Lower leg skin (tissue), 4 donors: ENCODE data around the gene SYT8. TPM values are rescaled to one million over a fixed set of nuclear protein-coding genes. Genes with fewer than 3 reads are reported as not detected.
A peak's percentile ranks its signal among the peaks of the same experiment; 100 is the strongest.

ENCODE experiments used
- DNase-seq, 2 donors: peaks; one replicate each; pipeline ENCODE4 v3.0.0-alpha.2; 2019; ENCODE audit warnings: low spot score in 2 of 2
- H3K4me3 ChIP-seq: fragments of 200-600 bp; sonication (generic); 2 replicates; pipeline ENCODE4 v1.5.1; 2017; ENCODE audit warnings: mild to moderate bottlenecking, low read depth; ENCODE audit not compliant: poor library complexity, severe bottlenecking
- POLR2A ChIP-seq, 2 donors: fragments of 450-650 bp; IDR thresholded peaks; one replicate each; pipeline ENCODE4 v1.6.1; 2016 to 2017; ENCODE audit warnings: antibody characterized with exemption in 2 of 2, mild to moderate bottlenecking in 1 of 2, moderate library complexity in 1 of 2
- WGBS, 2 donors: methylation state at CpG; one replicate each; pipeline ENCODE4 v1.1.5; 2018; 5-methylcytosine and 5-hydroxymethylcytosine counted together
- intact Hi-C: fragments of 100-400 bp; cut with DNase I; formaldehyde crosslinking; loops from one replicate; pipeline ENCODE4 v1.15.0; 2023; ENCODE audit warnings: low total_unique reads
- total RNA-seq, 4 donors: library from RNA; depleted of rRNA; stranded (reverse); fragments of >200 nt; gene quantifications; one replicate each; pipeline ENCODE4 v1.1.0, GENCODE V29; 2016
- TF ChIP-seq, protein P1 (sequence below), 3 donors: fragments of 450-650 bp; IDR thresholded peaks; one replicate each; pipeline ENCODE4 v1.5.1; 2016; ENCODE audit warnings: antibody characterized with exemption in 3 of 3, mild to moderate bottlenecking in 3 of 3, moderate library complexity in 2 of 3

Gene SYT8, protein sequence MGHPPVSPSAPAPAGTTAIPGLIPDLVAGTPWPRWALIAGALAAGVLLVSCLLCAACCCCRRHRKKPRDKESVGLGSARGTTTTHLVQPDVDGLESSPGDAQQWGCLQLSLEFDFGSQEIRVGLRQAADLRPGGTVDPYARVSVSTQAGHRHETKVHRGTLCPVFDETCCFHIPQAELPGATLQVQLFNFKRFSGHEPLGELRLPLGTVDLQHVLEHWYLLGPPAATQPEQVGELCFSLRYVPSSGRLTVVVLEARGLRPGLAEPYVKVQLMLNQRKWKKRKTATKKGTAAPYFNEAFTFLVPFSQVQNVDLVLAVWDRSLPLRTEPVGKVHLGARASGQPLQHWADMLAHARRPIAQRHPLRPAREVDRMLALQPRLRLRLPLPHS
- total RNA-seq = 100 to 1,000 TPM in 3 of 4 donors, 10 to 100 TPM in 1; 74.1 to 177 (median 106) TPM

DNA sequence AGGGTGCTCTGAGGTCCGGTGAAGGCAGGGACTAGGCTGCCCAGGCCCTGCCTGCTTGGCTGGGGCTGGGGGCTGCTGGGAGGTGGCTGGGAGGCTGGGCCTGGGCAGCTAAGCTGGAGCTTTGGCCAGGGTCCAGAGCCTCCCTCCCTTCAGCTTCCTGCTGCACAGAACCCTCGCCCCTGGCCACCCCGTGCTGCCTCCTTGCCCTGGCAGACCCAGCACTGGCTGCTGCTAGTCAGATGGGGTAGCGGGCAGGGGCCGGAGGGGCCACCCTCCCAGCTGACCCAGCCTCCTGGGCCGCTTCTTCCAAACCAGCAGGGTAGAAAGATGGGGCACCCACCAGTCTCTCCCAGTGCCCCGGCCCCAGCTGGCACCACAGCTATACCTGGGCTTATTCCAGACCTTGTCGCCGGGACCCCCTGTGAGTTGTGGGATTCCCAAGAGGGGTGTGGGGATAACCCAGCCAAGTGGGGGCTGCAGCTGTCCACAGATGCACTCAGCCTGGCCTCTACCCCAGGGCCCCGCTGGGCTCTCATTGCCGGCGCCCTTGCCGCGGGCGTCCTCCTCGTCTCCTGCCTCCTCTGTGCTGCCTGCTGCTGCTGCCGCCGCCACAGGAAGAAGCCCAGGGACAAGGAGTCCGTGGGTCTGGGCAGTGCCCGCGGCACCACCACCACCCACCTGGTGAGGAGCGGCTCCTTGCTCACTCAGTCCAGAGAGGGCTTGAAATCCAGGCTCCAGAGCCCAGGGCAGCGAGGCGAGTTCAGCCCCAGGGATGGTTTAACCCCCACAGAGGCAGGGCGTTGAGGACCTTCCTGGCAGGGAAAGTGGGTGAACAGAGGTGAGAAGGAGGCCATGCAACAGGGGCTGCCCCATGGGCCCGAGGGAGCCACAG is at the start of gene SYT8:
Gene SYT8 (plus strand): TSS at position 212 of the 892 bp plus-strand sequence. CDS start 116 bp downstream, at position 328.
- DNase-seq = no peak
- no peak for TF ChIP-seq POLR2A (IDR thresholded peaks at IDR 0.05)
- TF ChIP-seq, protein P1, sequence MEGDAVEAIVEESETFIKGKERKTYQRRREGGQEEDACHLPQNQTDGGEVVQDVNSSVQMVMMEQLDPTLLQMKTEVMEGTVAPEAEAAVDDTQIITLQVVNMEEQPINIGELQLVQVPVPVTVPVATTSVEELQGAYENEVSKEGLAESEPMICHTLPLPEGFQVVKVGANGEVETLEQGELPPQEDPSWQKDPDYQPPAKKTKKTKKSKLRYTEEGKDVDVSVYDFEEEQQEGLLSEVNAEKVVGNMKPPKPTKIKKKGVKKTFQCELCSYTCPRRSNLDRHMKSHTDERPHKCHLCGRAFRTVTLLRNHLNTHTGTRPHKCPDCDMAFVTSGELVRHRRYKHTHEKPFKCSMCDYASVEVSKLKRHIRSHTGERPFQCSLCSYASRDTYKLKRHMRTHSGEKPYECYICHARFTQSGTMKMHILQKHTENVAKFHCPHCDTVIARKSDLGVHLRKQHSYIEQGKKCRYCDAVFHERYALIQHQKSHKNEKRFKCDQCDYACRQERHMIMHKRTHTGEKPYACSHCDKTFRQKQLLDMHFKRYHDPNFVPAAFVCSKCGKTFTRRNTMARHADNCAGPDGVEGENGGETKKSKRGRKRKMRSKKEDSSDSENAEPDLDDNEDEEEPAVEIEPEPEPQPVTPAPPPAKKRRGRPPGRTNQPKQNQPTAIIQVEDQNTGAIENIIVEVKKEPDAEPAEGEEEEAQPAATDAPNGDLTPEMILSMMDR (IDR thresholded peaks at IDR 0.05) = no peak
- H3K4me3 ChIP-seq = no peak within 1 kb of the TSS
- 52 to 59% methylated on average over 18 to 22 of the region's 26 CpGs for WGBS, 2 donors
- intact Hi-C loops = loop anchor here (5.0 kb wide), 1 partner anchor 143 kb away; no protein-coding TSS in a partner anchor

DNA sequence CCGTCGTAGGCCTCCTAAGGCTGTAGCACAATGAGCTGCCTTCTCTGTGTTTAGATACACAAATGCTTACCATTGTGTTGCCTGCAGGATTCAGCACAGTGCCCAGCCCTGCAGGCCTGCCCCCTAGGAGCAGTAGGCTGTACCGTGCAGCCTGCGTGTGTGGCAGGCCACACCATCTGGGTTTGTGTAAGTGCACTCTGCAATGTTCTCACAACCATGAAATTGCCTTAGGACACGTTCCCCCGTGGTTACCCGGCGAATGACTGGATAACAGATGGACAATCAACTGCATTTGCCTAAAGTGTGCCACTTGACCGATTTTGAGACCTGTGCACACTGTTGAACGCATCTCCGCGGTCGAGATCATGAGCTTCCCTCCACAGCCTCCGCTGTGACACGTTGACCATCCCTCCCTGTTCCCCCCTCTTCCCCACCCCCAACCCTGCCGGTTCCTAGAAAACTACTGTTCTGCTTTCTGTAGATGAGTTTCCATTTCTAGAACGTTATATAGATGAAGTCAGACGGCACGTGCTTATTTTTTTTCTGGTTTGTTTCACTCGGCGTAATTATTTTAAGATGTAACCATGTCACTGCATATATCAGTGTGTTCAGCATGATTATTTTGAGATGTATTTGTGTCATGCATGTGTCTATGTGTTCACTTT is 48.9 kb upstream of the SYT8 start:
- intact Hi-C loops = no loop called here
- no peak overlapping the region for H3K4me3 ChIP-seq
- TF ChIP-seq POLR2A (IDR thresholded peaks at IDR 0.05) = no peak
- TF ChIP-seq, protein P1 (IDR thresholded peaks at IDR 0.05) = no peak
- WGBS, 2 donors = 72% methylated on average over 21 of the region's 21 CpGs
- DNase-seq = peak in 1 of 2 donors; percentile 78

DNA sequence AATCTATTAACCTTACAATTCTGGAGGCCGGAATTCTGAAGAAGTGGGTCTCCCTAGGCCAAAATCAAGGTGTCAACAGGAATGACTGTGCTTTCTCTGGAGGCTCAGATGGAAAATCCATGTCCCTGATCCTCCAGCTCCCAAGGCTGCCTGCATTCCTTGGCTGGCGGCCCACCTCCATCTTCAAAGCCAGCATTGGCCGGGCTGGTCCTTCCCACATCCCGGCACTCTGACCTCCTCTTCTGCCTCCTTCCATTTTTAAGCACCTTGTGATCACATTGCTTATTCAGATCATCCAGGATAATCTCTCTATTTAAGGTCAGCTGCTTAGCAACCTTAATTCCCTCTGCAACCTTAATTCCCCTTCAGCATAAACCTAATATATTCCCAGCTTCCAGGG is 48.3 kb upstream of the SYT8 start:
- TF ChIP-seq, protein P1 (IDR thresholded peaks at IDR 0.05) = no peak
- TF ChIP-seq POLR2A (IDR thresholded peaks at IDR 0.05) = no peak
- H3K4me3 ChIP-seq = no peak overlapping the region
- WGBS, 2 donors = 82 to 92% methylated on average over 4 of the region's 4 CpGs
- intact Hi-C loops = no loop called here
- peak in 1 of 2 donors; percentile 72 for DNase-seq

DNA sequence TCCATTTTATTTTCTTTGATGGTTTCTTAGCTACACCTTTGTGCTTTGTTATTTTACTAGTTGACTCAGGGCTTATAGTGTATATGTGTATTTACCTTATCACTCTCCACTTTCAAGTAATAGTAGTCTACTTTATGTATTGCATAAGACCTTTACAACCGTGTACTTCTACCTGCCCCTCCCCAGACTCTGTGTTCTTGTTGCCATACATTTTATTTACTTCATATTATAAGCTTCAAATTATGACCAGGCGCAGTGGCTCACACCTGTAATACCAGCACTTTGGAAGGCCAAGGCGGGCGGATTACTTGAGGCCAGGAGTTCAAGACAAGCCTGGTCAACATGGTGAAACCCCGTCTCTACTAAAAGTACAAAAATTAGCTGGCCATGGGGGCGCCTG is 42.9 kb upstream of the SYT8 start:
- intact Hi-C loops = no loop called here
- 88 to 91% methylated on average over 6 of the region's 6 CpGs for WGBS, 2 donors
- no peak overlapping the region for H3K4me3 ChIP-seq
- no peak for DNase-seq
- no peak for TF ChIP-seq POLR2A (IDR thresholded peaks at IDR 0.05)
- TF ChIP-seq, protein P1 (IDR thresholded peaks at IDR 0.05) = no peak

DNA sequence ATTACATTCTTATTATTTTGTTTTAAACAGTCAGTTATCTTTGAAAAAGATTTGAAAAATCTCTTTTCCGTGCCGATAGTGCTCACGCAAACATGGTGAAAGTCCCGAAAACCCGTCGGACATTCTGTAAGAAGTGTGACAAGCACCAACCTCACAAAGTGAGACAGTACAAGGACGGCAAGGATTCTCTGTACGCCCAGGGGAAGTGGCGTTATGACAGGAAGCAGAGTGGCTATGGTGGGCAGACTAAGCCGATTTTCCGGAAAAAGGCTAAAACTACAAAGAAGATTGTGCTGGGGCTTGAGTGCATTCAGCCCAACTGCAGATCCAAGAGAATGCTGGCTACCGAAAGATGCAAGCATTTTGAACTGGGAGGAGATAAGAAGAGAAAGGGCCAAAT is 42.3 kb upstream of the SYT8 start:
- 71 to 77% methylated on average over 12 of the region's 12 CpGs for WGBS, 2 donors
- peak in 1 of 2 donors; percentile 57 for DNase-seq
- intact Hi-C loops = no loop called here

More for the DNA sequence above, 42.3 kb upstream of the SYT8 start:
- TF ChIP-seq, protein P1 (IDR thresholded peaks at IDR 0.05) = no peak
- no peak overlapping the region for H3K4me3 ChIP-seq
